Sigmoid colon (tissue), 4 donors: ENCODE results near the gene SFMBT2.

Source experiments
- CTCF ChIP-seq, 4 experiments: fragments of 450-650 bp in 3 of 4; fragments of 200-600 bp in 1 of 4; IDR thresholded peaks; one replicate each; pipeline ENCODE4 v1.5.1; 2016 to 2019; ENCODE audit warnings: antibody characterized with exemption in 4 of 4, mild to moderate bottlenecking in 3 of 4, moderate library complexity in 2 of 4
- EP300 ChIP-seq, 4 donors: sonication (generic); formaldehyde crosslinking; IDR thresholded peaks; one replicate each; pipeline ENCODE4 v1.6.1; 2017; ENCODE audit warnings: antibody characterized with exemption in 4 of 4
- POLR2A ChIP-seq, 2 donors: fragments of 450-650 bp; IDR thresholded peaks; one replicate each; pipeline ENCODE4 v1.6.1; 2016; ENCODE audit warnings: antibody characterized with exemption in 2 of 2, mild to moderate bottlenecking in 2 of 2, moderate library complexity in 2 of 2
- POLR2AphosphoS5 ChIP-seq, 4 donors: sonication (generic); formaldehyde crosslinking; IDR thresholded peaks; one replicate each; pipeline ENCODE4 v1.6.1; 2017; ENCODE audit warnings: antibody characterized with exemption in 4 of 4

- TF ChIP-seq CTCF (IDR thresholded peaks at IDR 0.05) (no peak), POLR2AphosphoS5 (IDR thresholded peaks at IDR 0.05) (no peak), POLR2A (IDR thresholded peaks at IDR 0.05) (no peak), EP300 (IDR thresholded peaks at IDR 0.05) (no peak)
Observed at GRCh38 chr10:7389346-7389745, 21.5 kb downstream of the SFMBT2 start.
